Activated CD4-positive, alpha-beta T cell treated with anti-CD3 and anti-CD28 coated beads, Interleukin-10, Interleukin-2, amounts not matched to agents 100 ng/mL and 50 ng/mL, durations not matched to agents 16 hours and 8 hours (primary cell): ENCODE measurements around the gene ABHD6.
"Not testable (repeated sequence)": the region's sequence is repeated elsewhere in the genome, so short reads cannot be mapped to it uniquely, and the experiment has no call there.

Experiments
- DNase-seq: peaks from one replicate; pipeline ENCODE4 v3.0.0-alpha.2; 2020

The ABHD6 gene

DNA sequence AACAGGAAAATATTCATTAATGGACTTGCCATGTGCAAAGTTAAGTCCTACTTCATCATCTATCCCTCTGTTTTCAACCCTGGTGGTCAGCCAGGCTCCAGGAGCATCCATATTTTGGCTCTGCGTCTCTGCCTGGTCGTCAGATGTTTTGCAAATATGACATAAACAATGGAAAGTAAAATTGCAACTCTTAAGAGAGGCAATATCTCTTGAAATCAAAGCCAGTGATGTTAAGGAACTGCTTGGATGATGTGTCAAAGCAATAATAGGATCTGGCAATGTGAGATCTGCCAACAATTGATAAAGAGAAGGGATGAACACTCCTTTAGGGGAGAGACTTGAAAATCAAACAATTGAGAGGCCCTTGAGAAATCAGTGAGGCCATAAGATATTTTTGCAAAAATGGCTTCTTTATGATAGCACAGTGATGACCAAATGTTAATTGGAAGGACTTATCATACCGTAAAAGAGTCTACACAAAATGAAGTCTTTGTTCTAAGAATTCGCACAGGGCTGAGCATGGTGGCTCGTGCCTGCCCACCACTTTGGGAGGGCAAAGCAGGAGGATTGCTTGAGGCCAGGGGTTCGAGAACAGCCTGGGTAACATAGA lies 6.5 kb downstream of the ABHD6 start:
- DNase-seq: no peak

DNA sequence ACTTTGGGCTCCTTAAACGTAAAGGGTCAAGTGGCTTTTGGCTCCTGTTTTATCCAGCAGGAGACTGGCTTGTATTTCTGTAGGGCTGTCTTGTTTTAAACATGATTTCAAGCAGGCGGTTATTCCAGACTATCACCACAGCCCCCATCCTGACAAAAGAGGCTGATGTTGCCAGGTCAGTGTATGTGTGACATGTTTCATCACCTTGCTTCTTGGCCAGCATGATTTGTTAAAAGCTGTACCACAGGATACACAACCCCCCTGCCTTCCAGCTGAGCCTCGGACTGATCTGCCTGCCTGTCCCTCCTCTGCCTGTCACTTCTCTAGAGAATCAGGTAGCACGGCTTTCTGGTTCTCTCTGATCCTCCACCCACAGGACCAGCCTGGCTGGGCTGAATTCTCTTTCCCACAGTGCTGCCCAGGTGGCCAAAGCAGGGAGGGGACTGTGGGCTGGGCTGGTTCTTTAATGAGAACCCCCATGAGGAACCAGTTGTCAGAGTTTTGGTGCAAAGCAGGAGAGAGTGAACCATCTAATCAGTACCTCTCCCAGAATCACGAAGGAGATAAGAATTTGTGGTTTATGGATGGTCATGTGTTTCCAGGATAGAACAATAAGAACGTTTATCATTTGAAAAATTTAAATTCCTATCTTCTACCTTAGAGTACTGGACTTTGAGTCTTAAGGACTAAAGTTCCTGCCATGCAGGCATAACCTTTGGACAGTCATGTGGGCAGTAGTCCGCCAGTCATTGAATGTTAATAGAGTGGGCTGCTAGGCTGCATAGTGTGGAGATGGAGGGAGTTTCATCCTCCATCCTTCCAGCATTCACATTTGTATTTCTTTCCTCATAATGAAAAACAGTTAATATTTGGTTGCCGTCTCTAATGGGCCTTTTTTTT lies 8.8 kb downstream of the ABHD6 start:
- DNase-seq: no peak

DNA sequence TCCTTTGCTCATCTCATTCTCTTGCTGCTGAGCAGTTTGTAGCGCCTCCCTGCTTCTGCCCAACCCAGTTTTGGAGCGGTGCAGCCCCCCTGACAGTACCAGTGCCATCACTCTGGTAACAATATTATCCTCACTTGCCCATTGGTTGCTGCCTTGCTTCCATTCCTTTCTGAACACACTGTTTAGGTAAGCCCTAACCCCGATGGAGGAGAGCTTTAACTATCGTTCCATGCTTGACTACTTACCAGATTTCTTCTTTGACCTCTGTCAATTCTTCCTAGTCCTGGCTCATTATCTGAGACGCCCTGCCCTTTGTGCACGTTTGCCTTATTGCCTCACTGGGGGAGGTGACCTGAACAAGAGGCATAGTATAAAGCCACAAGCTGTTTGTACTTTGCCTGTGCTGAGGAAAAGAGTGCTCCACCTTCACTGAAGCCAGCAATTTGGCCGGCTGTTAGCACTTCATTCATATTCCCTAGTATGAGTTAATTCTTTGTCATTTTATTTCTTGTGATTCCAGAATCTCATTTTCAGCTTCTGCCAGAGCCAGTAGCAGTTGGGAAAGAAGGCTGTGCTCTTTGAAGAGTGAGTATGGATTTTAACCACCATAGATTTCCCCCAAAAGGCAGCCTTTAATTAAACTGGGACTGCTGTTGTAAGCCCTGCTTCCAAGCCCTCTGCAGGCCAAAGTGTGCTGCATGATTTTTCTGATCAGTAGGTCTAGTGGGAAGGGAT lies 11.9 kb downstream of the ABHD6 start:
- DNase-seq: no peak

DNA sequence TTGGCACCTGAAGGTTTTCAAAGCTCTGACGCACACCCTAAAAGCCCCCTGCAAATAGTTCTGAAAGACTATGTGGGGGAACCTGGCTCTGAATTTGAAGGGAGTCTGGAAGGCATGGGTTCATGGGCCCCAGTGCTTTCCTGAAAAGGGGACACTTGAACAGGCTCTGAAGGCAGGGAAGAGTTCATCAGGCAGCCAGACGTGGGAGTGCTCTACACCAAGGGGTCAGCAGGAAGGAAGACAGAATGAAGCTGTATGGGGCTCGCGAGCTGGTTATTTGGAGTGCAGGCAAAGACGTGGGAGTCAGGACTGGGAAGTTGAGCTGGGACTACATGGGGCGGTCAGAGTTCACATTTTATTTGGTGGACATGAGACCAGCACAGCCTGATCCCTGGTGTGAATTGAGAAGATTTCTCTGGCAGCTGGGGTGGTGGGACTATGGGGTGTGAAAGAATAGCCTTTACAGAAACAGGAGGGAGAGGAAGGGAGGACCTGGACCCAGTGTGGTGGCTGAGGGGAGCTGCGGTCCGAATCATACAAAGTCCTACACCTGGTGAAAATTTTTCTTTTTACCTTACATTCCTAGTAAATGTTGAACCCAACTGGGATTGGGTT lies 12.6 kb downstream of the ABHD6 start:
- no peak for DNase-seq

DNA sequence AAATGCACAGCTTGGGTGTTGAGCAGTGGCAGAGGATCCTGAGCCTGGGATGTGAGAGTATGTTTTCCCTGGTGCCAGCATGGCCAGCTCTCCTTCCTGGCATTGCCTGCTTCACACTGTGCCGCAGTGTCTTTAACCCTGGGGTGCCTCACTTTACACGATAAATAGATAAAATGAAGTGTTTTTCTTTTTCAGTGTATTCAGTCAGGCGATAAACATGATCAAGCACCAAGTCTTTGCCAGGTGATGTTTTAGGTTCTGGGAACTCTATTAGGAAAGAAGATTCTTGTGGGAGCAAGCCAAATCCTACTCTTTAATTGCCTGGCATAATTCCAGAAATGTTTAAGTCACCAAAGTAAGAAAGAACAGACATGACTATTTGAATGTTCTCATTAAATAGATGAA lies 14.0 kb downstream of the ABHD6 start:
- DNase-seq: no peak

- DNase-seq: no peak
Observed at GRCh38 chr3:58254144-58254543, 16.6 kb downstream of the ABHD6 start.

DNA sequence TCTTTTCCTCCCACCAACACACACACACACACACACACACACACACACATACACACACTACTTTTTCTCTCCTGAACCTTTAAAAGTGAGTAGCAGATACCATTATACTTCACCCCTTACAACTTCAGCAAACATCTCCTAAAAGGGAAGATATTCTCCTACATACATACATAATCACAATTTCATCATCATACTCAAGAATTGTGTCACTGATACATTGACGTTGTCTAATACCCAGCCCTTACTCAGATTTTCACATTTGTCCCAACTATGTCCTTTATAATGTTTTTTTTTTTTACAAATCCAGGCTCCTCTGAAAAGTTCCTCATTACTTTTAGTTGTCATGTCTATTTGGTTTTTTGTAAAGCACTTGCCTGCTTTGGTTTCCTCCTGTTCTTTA lies 18.5 kb downstream of the ABHD6 start:
- DNase-seq: no peak

DNA sequence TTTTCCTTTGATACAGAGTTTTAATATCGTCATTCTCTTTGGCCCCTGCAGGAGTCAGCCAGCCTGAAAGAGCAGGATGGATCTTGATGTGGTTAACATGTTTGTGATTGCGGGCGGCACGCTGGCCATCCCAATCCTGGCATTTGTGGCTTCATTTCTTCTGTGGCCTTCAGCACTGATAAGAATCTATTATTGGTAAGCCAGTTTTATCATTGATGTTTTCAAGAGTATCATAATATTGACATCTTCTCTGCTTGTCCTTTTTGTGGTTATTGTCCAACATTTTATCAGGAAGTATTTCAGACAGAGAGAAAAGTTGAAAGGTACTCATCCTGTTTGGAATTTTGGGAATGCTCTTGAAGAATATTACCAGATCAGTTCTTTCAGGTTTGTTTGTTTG lies 18.9 kb downstream of the ABHD6 start:
- DNase-seq: no peak

GRCh38 chr3:58258392-58259055 lies 20.9 kb downstream of the ABHD6 start:
- no peak for DNase-seq

GRCh38 chr3:58260261-58260731 lies 22.7 kb downstream of the ABHD6 start:
- DNase-seq: peak; percentile 63

- peak; percentile 18 for DNase-seq
Observed at GRCh38 chr3:58260733-58261132, 23.1 kb downstream of the ABHD6 start.

DNA sequence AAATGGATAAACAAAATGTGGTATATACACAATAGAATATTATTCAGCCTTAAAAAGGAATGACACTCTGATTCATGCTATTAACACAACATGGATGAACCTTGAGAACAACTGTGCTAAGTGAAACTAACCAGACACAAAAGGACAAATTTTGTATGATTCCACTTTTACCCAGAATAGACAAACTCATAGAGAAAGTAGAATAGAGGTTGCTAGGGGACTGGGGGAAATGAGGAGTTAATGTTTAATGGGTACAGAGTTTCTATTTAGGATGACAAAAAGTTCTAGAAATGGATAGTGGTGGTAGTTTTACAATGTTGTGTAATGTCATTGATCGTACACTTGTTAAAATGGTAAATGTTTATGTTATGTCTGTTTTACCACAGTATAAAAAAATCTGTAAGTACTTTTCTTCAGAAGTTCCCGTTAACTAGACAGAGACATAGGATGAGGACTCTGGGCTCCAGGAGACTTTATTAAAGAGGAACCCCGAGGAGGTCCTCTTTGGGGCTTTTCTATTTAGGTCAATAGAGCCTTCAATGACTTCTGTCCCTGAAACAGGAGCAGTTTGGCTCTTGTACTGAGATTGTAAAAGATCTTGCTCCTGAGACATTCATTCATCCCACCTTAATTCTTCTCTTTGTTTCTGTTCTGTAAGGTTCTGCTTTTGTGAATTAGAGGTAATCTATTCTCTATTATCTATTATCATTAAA lies 24.5 kb downstream of the ABHD6 start:
- DNase-seq: no peak

GRCh38 chr3:58266577-58266976 lies 29.0 kb downstream of the ABHD6 start:
- DNase-seq: no peak

DNA sequence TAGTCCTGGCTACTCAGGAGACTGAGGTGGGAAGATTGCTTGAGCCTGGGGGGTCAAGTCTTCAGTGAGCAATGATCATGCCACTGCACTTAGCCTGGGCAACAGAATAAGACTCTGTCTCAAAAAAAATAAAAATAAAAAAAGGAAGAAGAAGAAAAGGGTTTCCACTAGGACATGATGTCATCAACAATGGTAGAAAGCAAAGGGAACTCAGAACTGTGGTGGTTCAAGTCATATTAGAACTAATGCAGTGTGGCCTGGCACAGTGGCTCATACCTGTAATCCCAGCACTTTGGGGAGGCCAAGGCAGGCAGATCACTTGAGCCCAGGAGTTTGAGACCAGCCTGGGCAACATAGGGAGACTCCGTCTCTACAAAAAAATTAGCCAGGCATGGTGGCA lies 30.0 kb downstream of the ABHD6 start:
- DNase-seq: not testable (repeated sequence)

DNA sequence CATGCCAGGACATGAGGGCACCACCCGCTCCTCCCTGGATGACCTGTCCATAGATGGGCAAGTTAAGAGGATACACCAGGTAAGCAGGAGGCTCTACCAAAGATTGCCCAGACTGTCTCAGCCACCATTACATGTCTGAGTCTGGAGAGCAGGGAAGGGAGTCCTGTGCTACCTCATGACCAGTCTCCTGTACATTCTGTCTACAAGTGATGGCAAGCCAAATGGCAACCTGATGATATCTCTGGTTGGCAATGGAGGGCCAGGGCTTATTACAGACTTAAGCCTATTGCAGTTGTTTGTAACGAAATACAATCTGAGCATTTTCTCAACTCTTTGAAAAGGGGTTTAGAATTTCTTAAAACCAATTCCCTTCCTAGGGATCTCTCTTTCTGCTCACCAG lies 31.8 kb downstream of the ABHD6 start:
- no peak for DNase-seq

DNA sequence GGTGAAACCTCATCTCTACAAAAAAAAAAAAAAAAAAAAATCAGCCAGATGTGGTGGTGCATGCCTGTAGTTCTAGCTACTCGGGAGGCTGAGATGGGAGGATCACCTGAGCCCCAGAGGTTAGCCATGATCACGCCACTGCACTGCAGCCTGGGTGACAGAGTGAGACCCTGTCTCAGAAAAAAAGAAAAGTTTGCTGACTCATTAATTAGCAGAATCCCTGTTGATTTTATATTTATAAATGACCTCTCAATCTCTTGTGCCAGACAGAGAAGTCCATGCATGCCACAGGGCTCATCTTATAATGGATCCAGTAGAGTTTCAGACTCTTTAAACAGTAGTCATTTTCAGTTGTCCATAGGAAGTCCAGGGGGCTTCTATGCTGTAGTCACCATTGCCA lies 32.9 kb downstream of the ABHD6 start:
- no peak for DNase-seq

- DNase-seq: peak; percentile 47
Observed at GRCh38 chr3:58271901-58272501, 34.4 kb downstream of the ABHD6 start.

DNA sequence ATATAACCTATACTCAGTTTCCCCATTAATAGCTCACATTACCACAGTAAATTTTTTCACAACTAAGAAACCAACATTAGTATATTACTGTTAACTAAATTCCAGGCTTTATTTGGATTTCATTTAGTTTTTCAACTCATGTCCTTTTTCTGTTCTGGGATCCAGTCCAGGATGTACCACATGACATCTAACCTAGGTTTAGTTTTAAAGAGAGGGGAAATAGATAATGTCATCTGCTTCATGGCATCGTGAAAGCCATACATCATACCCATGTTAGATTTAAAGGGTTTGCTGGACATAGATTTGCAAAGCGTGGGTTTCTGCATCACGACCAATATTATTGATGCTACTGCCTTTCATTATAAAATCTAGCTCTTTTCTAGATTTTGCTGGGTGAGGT lies 35.3 kb downstream of the ABHD6 start:
- no peak for DNase-seq

DNA sequence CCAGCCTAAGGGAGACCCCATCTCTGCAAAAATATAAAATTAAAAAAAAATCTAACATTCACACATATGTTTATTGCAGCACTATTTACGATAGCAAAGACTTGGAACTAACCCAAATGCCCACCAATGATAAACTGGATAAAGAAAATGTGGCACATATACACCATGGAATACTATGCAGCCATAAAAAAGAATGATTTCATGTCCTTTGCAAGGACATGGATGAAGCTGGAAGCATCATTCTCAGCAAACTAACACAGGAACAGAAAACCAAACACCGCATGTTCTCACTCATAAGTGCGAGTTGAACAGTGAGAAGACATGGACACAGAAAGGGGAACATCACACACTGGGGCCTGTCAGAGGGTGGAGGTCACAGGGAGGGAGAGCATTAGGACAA lies 35.8 kb downstream of the ABHD6 start:
- not testable (repeated sequence) for DNase-seq

DNA sequence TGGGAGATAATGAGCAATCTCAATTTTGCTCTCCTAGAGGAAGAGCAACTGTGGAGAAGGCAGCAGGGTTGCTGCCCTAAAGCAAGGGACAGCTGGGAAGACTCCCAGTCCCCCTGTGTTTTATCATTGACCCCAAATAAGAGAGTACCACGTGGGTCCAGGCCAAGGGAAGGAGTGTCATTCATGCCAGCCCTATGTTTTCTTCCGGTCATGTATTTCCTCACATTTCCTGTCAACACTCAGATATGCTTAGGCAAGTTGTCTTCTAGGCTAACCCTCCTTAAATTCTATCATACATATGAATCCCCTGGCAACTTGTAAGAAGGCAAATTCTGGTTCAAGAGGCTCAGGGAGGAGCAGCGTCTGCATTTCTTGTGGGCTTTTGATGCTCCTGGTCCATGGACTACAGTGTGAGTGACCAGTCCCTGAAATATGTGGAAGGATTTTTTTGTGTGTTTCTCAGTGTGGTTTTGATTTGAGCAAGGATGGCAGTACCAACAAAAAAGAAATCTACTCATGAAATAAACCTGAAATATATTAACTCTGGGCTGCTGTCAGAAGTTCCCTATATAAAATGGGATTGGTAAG lies 36.5 kb downstream of the ABHD6 start:
- DNase-seq: no peak

DNA sequence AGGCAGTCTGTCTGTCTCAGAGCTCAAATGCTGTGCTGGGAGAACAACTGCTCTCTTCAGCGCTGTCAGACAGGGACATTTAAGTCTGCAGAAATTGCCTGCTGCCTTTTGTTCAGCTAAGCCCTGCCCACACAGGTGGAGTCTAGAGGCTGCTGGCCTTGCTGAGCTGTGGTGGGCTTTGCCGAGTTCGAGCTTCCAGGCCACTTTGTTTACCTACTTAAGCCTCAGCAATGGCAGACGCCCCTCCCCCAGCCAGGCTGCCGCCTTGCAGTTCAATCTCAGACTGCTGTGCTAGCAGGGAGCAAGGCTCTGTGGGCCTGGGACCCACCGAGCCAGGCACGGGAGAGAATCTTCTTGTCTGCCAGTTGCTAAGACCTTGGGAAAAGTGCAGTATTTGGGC lies 43.5 kb downstream of the ABHD6 start:
- no peak for DNase-seq
